Tibial nerve (tissue), 3 donors: Measurements from ENCODE around the gene SIAH2.

ENCODE experiments used
- CTCF ChIP-seq, 5 experiments: fragments of 200-600 bp in 3 of 5; fragments of 450-650 bp in 2 of 5; sonication (generic) in 3 of 5; IDR thresholded peaks; one replicate each; pipeline ENCODE4 v1.5.1; 2016 to 2019; ENCODE audit warnings: antibody characterized with exemption in 5 of 5, mild to moderate bottlenecking in 3 of 5, moderate library complexity in 2 of 5
- POLR2A ChIP-seq, 2 donors: fragments of 450-650 bp; IDR thresholded peaks; one replicate each; pipeline ENCODE4 v1.6.1; 2017; ENCODE audit warnings: antibody characterized with exemption in 2 of 2, mild to moderate bottlenecking in 2 of 2, moderate library complexity in 2 of 2

GRCh38 chr3:150784747-150785125 lies 21.8 kb upstream of the SIAH2 start:
- TF ChIP-seq CTCF (IDR thresholded peaks at IDR 0.05) (no peak), POLR2A (IDR thresholded peaks at IDR 0.05) (no peak)
